ENCODE data around the gene TBL1XR1. TPM values are rescaled to one million over a fixed set of nuclear protein-coding genes. Genes with fewer than 3 reads are reported as not detected.

Gene TBL1XR1
- total RNA-seq, 1 donor from 2014 or later = 275 TPM

DNA sequence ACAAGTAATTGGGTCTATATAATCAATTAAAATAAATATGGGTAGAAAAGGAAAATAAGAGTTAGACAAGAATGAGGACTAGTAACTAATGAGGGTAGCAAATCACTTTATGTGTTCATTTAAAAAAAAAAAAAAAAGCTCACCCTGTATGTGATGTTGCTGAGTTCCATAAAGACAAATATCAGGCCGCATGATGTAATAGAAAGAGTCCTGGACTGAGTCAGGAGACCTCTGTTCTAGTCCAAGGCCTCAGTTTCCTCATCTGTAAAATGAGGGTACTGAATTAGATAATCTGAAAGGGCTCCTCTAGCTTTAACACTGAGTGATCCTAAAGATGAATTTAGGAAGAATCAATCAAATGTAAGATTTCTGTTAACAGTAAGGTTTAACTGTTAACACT lies 117.6 kb downstream of the TBL1XR1 start:
- H3K4me1 Mint-ChIP-seq = no peaks in the 10 kb centered on the region
- Histone ChIP-seq H3K4me3 (no peak overlapping the region), H3K4me1 (no peaks in the 10 kb centered on the region), H3K27ac (no peak overlapping the region), H3F3A (ENCODE audit: low read depth) (no peaks in the 10 kb centered on the region), H3K27me3 (no peaks in the 10 kb centered on the region), H3K9ac (no peak overlapping the region), H3K9me3 (ENCODE audit: low read depth) (no peaks in the 10 kb centered on the region), H4K20me1 (ENCODE audit: low read depth) (peaks cover 18% of the 10 kb centered on the region), H2AFZ (replicated peaks) (no peak overlapping the region), H3K79me2 (ENCODE audit: low read depth) (peaks cover 100% of the 10 kb centered on the region), H3K36me3 (peaks cover 11% of the 10 kb centered on the region), H3K4me2 (no peak overlapping the region)
- no peak overlapping the region for H3K27ac Mint-ChIP-seq
- no peak for TF ChIP-seq EZH2phosphoT487 (IDR thresholded peaks at IDR 0.05)
- no peak for TF ChIP-seq CTCF (IDR thresholded peaks at IDR 0.05)
- no peak for TF ChIP-seq EZH2 (IDR thresholded peaks at IDR 0.05)
- DNase-seq (ENCODE audit: low spot score) = no peak
- no peaks in the 10 kb centered on the region for H3K27me3 Mint-ChIP-seq (ENCODE audit: insufficient read depth, low read depth)
- H3K4me3 Mint-ChIP-seq = no peak overlapping the region
- H3K36me3 Mint-ChIP-seq = peaks cover 63% of the 10 kb centered on the region
- H3K9me3 Mint-ChIP-seq = peaks cover 55% of the 10 kb centered on the region

DNA sequence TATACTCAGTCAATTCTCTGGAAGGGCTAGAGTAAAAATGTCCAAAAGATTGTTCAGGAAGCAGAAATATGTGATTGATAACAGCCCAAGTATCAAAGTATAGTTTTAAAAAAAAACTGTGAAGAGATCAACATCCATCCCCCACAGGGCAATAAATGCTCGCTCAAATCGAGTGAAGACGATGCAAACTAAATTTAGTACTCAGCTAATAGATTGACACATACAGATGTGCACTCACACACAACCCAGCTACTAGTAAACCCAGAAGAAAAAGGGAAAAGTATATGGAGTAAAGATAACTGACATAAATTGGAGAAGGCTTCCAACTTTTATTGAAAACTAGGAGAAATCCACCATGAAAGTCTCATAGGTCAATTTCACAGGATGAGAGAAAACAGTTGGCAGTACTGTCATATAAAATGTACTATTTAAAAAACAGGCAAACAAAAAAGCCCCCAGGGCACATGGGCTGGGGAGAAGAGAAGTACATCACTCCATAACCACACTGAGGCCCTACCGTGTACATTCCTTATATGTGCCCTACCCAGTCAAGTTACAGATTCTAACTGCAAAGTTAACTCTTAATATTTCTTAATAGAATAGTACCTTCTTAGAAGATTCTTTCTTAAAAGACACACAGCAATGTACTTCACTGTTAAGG lies 125.7 kb downstream of the TBL1XR1 start:
- Mint-ChIP-seq H3K36me3 (peaks cover 48% of the 10 kb centered on the region), H3K27ac (no peak overlapping the region), H3K27me3 (ENCODE audit: insufficient read depth, low read depth) (no peaks in the 10 kb centered on the region), H3K4me3 (no peak overlapping the region), H3K9me3 (peaks cover 44% of the 10 kb centered on the region), H3K4me1 (no peaks in the 10 kb centered on the region)
- no peak overlapping the region for H3K9ac ChIP-seq
- TF ChIP-seq CTCF (IDR thresholded peaks at IDR 0.05) = no peak
- TF ChIP-seq EZH2 (IDR thresholded peaks at IDR 0.05) = no peak
- TF ChIP-seq EZH2phosphoT487 (IDR thresholded peaks at IDR 0.05) = no peak
- no peaks in the 10 kb centered on the region for H3K36me3 ChIP-seq
- no peak overlapping the region for H3K4me3 ChIP-seq
- no peaks in the 10 kb centered on the region for H3K9me3 ChIP-seq (ENCODE audit: low read depth)
- peaks cover 12% of the 10 kb centered on the region for H3K4me1 ChIP-seq
- no peaks in the 10 kb centered on the region for H3K27me3 ChIP-seq
- no peak overlapping the region for H3K4me2 ChIP-seq
- DNase-seq (ENCODE audit: low spot score) = no peak
- no peak overlapping the region for H3K27ac ChIP-seq
- peaks cover 59% of the 10 kb centered on the region for H4K20me1 ChIP-seq (ENCODE audit: low read depth)
- peaks cover 100% of the 10 kb centered on the region for H3K79me2 ChIP-seq (ENCODE audit: low read depth)
- H2AFZ ChIP-seq (replicated peaks) = no peak overlapping the region
- H3F3A ChIP-seq (ENCODE audit: low read depth) = no peaks in the 10 kb centered on the region

- no peak overlapping the region for H2AFZ ChIP-seq (replicated peaks)
- no peaks in the 10 kb centered on the region for H3K4me1 Mint-ChIP-seq
- no peaks in the 10 kb centered on the region for H3F3A ChIP-seq (ENCODE audit: low read depth)
- peaks cover 19% of the 10 kb centered on the region for H3K4me1 ChIP-seq
- no peaks in the 10 kb centered on the region for H3K36me3 ChIP-seq
- TF ChIP-seq EZH2phosphoT487 (IDR thresholded peaks at IDR 0.05) (no peak), CTCF (IDR thresholded peaks at IDR 0.05) (no peak), EZH2 (IDR thresholded peaks at IDR 0.05) (no peak)
- H3K27me3 ChIP-seq = no peaks in the 10 kb centered on the region
- no peaks in the 10 kb centered on the region for H3K27me3 Mint-ChIP-seq (ENCODE audit: insufficient read depth, low read depth)
- DNase-seq (ENCODE audit: low spot score) = no peak
- peaks cover 63% of the 10 kb centered on the region for H4K20me1 ChIP-seq (ENCODE audit: low read depth)
- no peak overlapping the region for H3K27ac ChIP-seq
- H3K9ac ChIP-seq = no peak overlapping the region
- peaks cover 100% of the 10 kb centered on the region for H3K79me2 ChIP-seq (ENCODE audit: low read depth)
- no peak overlapping the region for H3K4me2 ChIP-seq
- no peak overlapping the region for H3K4me3 Mint-ChIP-seq
- peaks cover 33% of the 10 kb centered on the region for H3K36me3 Mint-ChIP-seq
- no peaks in the 10 kb centered on the region for H3K9me3 ChIP-seq (ENCODE audit: low read depth)
- no peak overlapping the region for H3K4me3 ChIP-seq
- H3K9me3 Mint-ChIP-seq = peaks cover 25% of the 10 kb centered on the region
- H3K27ac Mint-ChIP-seq = no peak overlapping the region
Observed at GRCh38 chr3:177069514-177070329, 127.6 kb downstream of the TBL1XR1 start.

Data from neural progenitor cell (in vitro differentiated cells).